Measurements from ENCODE around the gene NUDT16L1.
"Not testable (repeated sequence)": the region's sequence is repeated elsewhere in the genome, so short reads cannot be mapped to it uniquely, and the experiment has no call there.

NUDT16L1 gene

GRCh38 chr16:4693296-4693955 lies at the start of gene NUDT16L1:
TSS of gene NUDT16L1 (plus strand) at chr16:4693562. CDS start at chr16:4693727, 165 bp downstream.
- in situ Hi-C loops (cut with MboI; ENCODE audit: low sequenced_read_pairs), result no loop called here

- in situ Hi-C loops (cut with MboI; ENCODE audit: low sequenced_read_pairs), result no loop called here
Measured at GRCh38 chr16:4646773-4647643, 46.4 kb upstream of the NUDT16L1 start.

GRCh38 chr16:4647644-4647980 lies 45.8 kb upstream of the NUDT16L1 start:
- in situ Hi-C loops (cut with MboI; ENCODE audit: low sequenced_read_pairs), result no loop called here

- in situ Hi-C loops (cut with MboI; ENCODE audit: low sequenced_read_pairs), result no loop called here
Measured at GRCh38 chr16:4648917-4649316, 44.4 kb upstream of the NUDT16L1 start.

GRCh38 chr16:4649744-4650442 lies 43.5 kb upstream of the NUDT16L1 start:
- in situ Hi-C loops (cut with MboI; ENCODE audit: low sequenced_read_pairs), result no loop called here

- in situ Hi-C loops (cut with MboI; ENCODE audit: low sequenced_read_pairs), result not testable (repeated sequence)
Measured at GRCh38 chr16:4650443-4651074, 42.8 kb upstream of the NUDT16L1 start.

DNA sequence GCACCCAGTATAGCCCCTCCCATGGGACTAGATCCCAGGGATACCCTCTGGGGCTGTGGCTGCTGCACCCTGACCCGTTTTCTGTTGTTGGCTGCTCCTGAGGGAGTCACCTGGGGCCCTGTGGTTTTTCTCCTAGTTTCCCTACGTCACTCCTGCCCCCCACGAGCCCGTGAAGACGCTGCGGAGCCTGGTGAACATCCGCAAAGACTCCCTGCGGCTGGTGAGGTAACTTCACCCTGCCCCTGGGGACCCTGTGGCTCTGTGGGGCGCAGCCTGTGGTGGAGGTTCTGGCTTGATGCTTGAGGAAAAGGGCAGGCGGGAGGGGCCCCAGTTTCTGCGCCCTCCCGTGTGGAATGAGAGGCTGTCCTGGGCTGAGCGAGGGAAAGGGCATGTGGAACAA lies 41.5 kb upstream of the NUDT16L1 start:
- in situ Hi-C loops (cut with MboI; ENCODE audit: low sequenced_read_pairs), result no loop called here

DNA sequence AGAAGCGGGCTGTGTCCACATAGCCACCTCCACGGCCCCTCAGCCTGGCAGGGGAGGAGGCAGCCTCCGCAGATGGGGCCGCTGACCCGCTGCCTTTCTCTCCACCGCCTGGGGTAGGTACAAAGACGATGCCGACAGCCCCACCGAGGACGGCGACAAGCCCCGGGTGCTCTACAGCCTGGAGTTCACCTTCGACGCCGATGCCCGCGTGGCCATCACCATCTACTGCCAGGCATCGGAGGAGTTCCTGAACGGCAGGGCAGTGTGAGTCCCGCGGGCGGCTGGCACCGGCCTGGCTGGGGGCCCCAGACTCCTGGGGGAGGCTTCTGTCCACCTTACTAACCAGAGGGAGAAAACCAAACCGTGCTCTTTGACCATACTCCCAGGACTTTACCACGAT lies 40.8 kb upstream of the NUDT16L1 start:
- in situ Hi-C loops (cut with MboI; ENCODE audit: low sequenced_read_pairs), result no loop called here

DNA sequence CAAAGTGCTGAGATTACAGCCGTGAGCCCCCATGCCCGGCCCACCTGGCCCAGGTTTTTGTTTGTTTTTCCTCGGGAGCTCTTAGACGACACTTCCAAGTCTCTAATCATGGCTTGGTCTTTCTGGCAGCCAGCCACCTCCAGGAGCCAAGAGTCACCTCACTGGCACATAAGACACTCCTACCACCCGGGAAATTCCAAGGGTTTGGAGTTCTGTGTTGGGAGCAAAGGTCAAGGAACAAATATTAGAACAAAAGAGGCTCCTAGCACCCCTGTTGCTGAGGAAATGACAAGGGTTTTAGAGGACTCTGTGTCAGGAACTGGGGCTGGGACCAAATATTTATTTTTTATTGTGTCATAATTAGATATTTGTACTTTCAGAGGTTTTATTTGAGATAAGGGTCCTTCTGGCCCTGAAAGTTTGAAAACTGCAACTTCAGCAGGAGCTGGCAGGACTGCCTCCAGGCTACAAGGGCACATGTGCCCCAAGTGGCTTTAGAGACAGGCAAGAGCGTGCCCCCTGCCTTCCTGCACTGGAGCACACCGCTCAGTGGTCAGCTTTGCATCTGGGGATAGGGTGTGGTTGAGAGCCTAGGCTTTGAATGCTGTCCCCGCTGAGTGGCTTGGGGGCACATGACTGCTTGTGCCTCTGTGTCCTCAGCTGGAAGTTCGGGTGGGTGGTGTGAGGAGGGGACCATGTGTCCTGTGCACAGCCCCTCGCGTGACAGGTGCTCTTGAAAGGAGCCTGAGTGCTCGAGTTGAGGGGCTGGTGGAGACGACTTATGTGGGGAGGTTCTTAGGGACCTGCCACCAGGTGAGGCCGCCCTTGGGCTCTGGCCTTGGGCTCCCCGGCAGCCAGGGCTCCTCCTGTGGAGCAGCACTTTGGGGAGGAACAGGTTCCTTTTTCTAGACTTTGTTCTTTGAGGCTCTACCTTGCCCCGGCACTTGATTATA lies 39.1 kb upstream of the NUDT16L1 start:
- in situ Hi-C loops (cut with MboI; ENCODE audit: low sequenced_read_pairs), result no loop called here

- in situ Hi-C loops (cut with MboI; ENCODE audit: low sequenced_read_pairs), result no loop called here
Measured at GRCh38 chr16:4654964-4655590, 38.3 kb upstream of the NUDT16L1 start.

GRCh38 chr16:4655801-4656200 lies 37.6 kb upstream of the NUDT16L1 start:
- in situ Hi-C loops (cut with MboI; ENCODE audit: low sequenced_read_pairs), result no loop called here

GRCh38 chr16:4656221-4656620 lies 37.1 kb upstream of the NUDT16L1 start:
- in situ Hi-C loops (cut with MboI; ENCODE audit: low sequenced_read_pairs), result no loop called here

- in situ Hi-C loops (cut with MboI; ENCODE audit: low sequenced_read_pairs), result no loop called here
Measured at GRCh38 chr16:4656695-4657686, 36.4 kb upstream of the NUDT16L1 start.

DNA sequence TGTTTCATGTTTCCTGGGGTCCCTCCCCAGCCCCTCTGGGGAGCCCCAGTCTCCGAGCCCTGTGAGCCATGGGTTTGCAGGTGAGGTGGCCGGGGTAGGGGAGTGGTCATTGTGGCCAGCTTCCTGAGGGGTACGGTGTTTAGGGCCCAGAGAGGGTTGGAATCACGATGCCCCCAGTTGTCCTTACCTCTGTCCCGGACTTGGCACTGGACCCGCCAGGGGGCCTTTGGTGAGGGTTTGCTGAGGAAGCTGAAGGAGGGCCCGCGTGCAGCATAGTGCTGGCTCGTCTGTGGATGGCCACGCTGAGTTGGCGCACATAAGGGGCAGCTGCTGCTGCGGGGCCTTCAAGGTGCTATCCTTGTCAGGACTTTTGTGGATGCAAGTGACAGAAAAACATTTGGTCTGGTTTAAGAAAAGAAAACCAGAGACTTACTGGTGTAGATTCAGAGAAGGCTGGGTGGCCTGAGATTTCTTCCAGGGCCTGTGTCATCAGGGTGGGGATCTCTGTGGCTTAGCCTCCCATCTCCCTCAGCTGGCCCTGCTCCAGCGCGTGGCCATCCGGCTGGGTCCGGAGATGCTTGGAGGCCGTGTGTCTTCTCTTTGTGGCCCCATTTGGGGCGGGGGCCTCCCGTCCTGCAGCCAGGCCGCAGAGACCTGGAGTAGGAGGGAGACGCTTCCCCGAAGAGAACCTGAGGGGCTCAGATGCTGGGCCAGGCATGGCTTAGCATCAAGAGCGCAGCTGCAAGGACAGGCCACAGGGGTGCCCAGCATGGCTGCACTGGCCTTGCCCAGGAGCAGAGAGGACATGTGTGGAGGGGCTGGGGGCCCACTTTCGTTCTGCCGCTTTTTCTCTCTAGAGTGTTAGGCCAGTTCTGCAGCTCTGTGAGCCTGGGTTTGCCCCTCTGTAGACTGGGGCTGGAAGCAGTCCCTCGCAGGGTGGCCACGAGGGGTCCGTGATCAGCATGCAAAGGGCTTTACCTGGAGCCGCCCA lies 33.7 kb upstream of the NUDT16L1 start:
- in situ Hi-C loops (cut with MboI; ENCODE audit: low sequenced_read_pairs), result no loop called here

- in situ Hi-C loops (cut with MboI; ENCODE audit: low sequenced_read_pairs), result no loop called here
Measured at GRCh38 chr16:4660454-4661007, 32.8 kb upstream of the NUDT16L1 start.

DNA sequence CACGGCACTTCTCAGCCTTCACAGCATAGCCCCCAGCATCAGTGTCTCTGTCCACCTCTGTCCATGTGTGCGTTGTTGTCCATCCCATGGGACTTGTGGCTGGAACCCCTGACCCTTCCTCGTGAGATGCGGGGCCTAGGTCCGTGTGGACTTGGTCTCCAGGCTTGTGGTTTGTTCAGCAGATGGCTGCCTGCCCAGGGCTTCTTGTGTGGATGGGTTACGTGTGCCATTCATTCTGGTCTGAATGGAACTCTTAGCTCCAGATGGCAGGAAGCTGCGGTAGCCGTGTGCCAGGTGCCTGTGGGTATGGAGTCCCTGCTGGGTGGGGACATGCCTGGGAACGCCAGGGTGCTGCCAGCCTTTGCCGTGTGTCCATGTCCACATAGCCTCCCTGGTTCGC lies 31.7 kb upstream of the NUDT16L1 start:
- in situ Hi-C loops (cut with MboI; ENCODE audit: low sequenced_read_pairs), result no loop called here

DNA sequence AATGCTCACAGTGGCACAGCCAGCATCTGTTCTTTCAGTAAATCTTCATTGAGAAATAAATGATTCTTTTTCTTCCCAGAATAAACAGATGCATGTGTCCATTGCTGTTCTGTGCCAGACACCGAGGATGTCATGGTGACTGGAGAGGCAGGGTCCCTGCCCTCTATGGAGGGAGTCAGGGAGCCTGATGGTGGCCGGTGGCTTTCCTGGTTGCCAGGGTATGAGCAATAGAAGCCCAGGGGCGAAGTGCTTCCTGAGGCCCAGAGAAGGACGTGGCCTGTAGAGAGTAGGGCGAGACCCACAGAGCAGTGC lies 29.9 kb upstream of the NUDT16L1 start:
- in situ Hi-C loops (cut with MboI; ENCODE audit: low sequenced_read_pairs), result no loop called here

All from HL-60/S4 (cell line).